ENCODE measurements around the gene PTPRM. TPM values are rescaled to one million over a fixed set of nuclear protein-coding genes. Genes with fewer than 3 reads are reported as not detected.

Gene PTPRM
- total and polyA plus RNA-seq, 2 of the 4 experiments (the other 2 are of a cell fraction) = 28.3 to 51.2 TPM

GRCh38 chr18:8174771-8175170 is 607.7 kb downstream of the PTPRM start:
- Histone ChIP-seq H3K79me1 (ENCODE audit: low read depth in 1 of 2, low read length in 2 of 2) (peaks cover 0 to 3% of the 10 kb centered on the region in 2 experiments; a peak in 1 of 4 replicates), H3K9me3 (ENCODE audit: control insufficient read depth, insufficient read depth, low read length) (no peaks in the 10 kb centered on the region), H2BK20ac (ENCODE audit: low read depth, low read length) (no peak overlapping the region), H3K36me3 (ENCODE audit: control insufficient read depth, insufficient read depth, low read length) (no peaks in the 10 kb centered on the region), H2AK5ac (ENCODE audit: low read depth, low read length) (no peak overlapping the region), H3K27me3 (ENCODE audit: control insufficient read depth, insufficient read depth, low read length) (no peaks in the 10 kb centered on the region), H2AK9ac (replicated peaks; ENCODE audit: low read depth, low read length, poor library complexity) (no peak overlapping the region), H4K20me1 (ENCODE audit: insufficient read depth, low read length) (no peaks in the 10 kb centered on the region), H4K8ac (ENCODE audit: low read depth in 2 of 2, low read length in 2 of 2) (no peak overlapping the region), H3K9ac (ENCODE audit: low read depth, low read length) (no peak overlapping the region), H2BK120ac (ENCODE audit: low read depth, low read length) (no peak overlapping the region), H3K4ac (ENCODE audit: low read depth, low read length) (no peak overlapping the region), H3K27ac (ENCODE audit: insufficient read depth, low read length) (no peak overlapping the region), H2AFZ (replicated peaks; ENCODE audit: low read length, poor library complexity) (no peak overlapping the region), H3K4me3 (ENCODE audit: insufficient read depth, low read depth, low read length) (no peak overlapping the region), H3K14ac (replicated peaks; ENCODE audit: low read depth, low read length) (no peak overlapping the region), H3K18ac (ENCODE audit: low read depth, low read length) (no peak overlapping the region), H3K4me2 (ENCODE audit: low read depth, low read length) (no peak overlapping the region), H4K5ac (ENCODE audit: low read depth, low read length) (no peak overlapping the region), H3K9me1 (ENCODE audit: insufficient read depth, low read length) (peaks cover 9% of the 10 kb centered on the region; the same call in 1 of the 2 replicates), H3K56ac (ENCODE audit: extremely low read depth, insufficient read depth, low read length) (no peak overlapping the region), H3K23ac (ENCODE audit: low read depth, low read length) (no peak overlapping the region), H2BK5ac (ENCODE audit: low read depth, low read length, poor library complexity, severe bottlenecking) (no peak overlapping the region), H2BK15ac (ENCODE audit: low read depth, low read length) (no peak overlapping the region), H3K4me1 (ENCODE audit: control insufficient read depth, insufficient read depth, low read length) (peaks cover 7% of the 10 kb centered on the region), H4K91ac (ENCODE audit: insufficient read depth, low read depth, low read length) (no peak overlapping the region)
- 100% methylated on average over 1 of the region's 2 CpGs; no CpG with 5 or more reads in 1 of the 2 experiments for WGBS, 2 experiments (ENCODE audit: extremely low coverage in 2 of 2, insufficient read length in 1 of 2)
- TF ChIP-seq MAFK (IDR thresholded peaks at IDR 0.05; ENCODE audit: low read depth, low read length) (no peak), CHD1 (IDR thresholded peaks at IDR 0.05; ENCODE audit: low read depth, low read length) (no peak), SMC3 (IDR thresholded peaks at IDR 0.05; ENCODE audit: low read depth, low read length) (no peak), CEBPB (IDR thresholded peaks at IDR 0.05; ENCODE audit: low read depth, low read length) (no peak), BHLHE40 (IDR thresholded peaks at IDR 0.05; ENCODE audit: low read depth, low read length) (no peak), MAZ (IDR thresholded peaks at IDR 0.05; ENCODE audit: borderline replicate concordance, low read depth, low read length) (no peak), NFE2L2 (IDR thresholded peaks at IDR 0.05; ENCODE audit: low read depth, low read length) (no peak), FOS (IDR thresholded peaks at IDR 0.05; ENCODE audit: low read depth, low read length) (no peak), RFX5 (IDR thresholded peaks at IDR 0.05; ENCODE audit: low read depth, low read length) (no peak), MXI1 (IDR thresholded peaks at IDR 0.05; ENCODE audit: borderline replicate concordance, low read depth, low read length) (no peak), RCOR1 (IDR thresholded peaks at IDR 0.05; ENCODE audit: insufficient replicate concordance, low read length) (no peak), RAD21 (IDR thresholded peaks at IDR 0.05; ENCODE audit: low read length) (no peak), POLR2A (IDR thresholded peaks at IDR 0.05; ENCODE audit: low read depth, low read length) (no peak)
- TF ChIP-seq, protein P1, sequence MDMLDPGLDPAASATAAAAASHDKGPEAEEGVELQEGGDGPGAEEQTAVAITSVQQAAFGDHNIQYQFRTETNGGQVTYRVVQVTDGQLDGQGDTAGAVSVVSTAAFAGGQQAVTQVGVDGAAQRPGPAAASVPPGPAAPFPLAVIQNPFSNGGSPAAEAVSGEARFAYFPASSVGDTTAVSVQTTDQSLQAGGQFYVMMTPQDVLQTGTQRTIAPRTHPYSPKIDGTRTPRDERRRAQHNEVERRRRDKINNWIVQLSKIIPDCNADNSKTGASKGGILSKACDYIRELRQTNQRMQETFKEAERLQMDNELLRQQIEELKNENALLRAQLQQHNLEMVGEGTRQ (IDR thresholded peaks at IDR 0.05; ENCODE audit: low read depth, low read length) = no peak
- TF ChIP-seq, protein P2, sequence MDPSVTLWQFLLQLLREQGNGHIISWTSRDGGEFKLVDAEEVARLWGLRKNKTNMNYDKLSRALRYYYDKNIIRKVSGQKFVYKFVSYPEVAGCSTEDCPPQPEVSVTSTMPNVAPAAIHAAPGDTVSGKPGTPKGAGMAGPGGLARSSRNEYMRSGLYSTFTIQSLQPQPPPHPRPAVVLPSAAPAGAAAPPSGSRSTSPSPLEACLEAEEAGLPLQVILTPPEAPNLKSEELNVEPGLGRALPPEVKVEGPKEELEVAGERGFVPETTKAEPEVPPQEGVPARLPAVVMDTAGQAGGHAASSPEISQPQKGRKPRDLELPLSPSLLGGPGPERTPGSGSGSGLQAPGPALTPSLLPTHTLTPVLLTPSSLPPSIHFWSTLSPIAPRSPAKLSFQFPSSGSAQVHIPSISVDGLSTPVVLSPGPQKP (IDR thresholded peaks at IDR 0.05; ENCODE audit: borderline replicate concordance, low read depth, low read length) = no peak
- TF ChIP-seq, protein P3, sequence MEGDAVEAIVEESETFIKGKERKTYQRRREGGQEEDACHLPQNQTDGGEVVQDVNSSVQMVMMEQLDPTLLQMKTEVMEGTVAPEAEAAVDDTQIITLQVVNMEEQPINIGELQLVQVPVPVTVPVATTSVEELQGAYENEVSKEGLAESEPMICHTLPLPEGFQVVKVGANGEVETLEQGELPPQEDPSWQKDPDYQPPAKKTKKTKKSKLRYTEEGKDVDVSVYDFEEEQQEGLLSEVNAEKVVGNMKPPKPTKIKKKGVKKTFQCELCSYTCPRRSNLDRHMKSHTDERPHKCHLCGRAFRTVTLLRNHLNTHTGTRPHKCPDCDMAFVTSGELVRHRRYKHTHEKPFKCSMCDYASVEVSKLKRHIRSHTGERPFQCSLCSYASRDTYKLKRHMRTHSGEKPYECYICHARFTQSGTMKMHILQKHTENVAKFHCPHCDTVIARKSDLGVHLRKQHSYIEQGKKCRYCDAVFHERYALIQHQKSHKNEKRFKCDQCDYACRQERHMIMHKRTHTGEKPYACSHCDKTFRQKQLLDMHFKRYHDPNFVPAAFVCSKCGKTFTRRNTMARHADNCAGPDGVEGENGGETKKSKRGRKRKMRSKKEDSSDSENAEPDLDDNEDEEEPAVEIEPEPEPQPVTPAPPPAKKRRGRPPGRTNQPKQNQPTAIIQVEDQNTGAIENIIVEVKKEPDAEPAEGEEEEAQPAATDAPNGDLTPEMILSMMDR (conservative IDR thresholded peaks at IDR 0.05; ENCODE audit: low read depth, low read length) = no peak
- no TSS peak for BruUV-seq (replicated peaks)
- ATAC-seq (ENCODE audit: low read depth) (no peak), DNase-seq (no peak)
- intact Hi-C loops (cut with micrococcal nuclease) (no loop called here), in situ Hi-C loops (cut with MboI; ENCODE audit: low sequenced_read_pairs) (no loop called here), dilution Hi-C loops (cut with HindIII; ENCODE audit: low sequenced_read_pairs, unreplicated experiment) (no loop called here)
- POLR2A ChIA-PET (ENCODE audit: unreplicated experiment) = no interaction called here
- CTCF ChIA-PET = interaction anchor here (1.0 kb wide), 1 partner anchor 18 kb away, joined by 3 read pairs; no protein-coding TSS in a partner anchor
